ENCODE data around the gene GLYATL1B.
"Not testable (repeated sequence)": the region's sequence is repeated elsewhere in the genome, so short reads cannot be mapped to it uniquely, and the experiment has no call there.

Gene GLYATL1B

DNA sequence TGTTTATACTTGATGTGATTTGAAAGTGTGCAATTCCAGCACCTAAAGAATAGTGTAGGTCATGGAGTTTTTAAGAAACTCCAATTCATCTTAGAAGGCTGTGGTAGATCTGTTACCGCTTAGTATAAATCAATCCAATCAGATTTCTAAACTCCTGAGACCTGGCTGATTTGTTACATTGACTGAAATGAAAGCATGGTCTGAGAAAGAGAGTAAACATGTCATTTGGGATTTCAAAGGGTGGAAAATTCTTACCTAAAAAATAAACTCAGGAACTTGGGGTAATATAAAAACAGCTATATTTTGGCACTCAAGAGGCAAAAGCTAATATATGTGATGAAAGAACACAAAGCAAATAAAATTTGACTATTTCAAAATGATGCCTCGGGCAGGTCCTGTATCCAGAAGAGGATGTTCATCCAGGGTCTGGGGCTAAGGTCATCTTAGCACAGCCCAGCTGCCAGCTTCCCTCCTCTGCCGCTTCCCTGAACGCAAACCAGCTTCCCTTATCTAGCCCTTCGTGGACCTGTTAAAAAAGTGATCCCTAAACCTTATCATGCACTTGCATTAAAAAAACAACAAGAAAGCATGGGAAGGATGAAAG, 10.0 kb downstream of the GLYATL1B start:
- not testable (repeated sequence) for DNase-seq (ENCODE audit: low read depth in 2 of 2)

- DNase-seq (ENCODE audit: low read depth in 2 of 2): peak in 1 of 2 donors; percentile 30
Measured at GRCh38 chr11:59097113-59097708, 11.1 kb downstream of the GLYATL1B start.

- DNase-seq (ENCODE audit: low read depth in 2 of 2): not testable (repeated sequence)
Measured at GRCh38 chr11:59097938-59098337, 11.8 kb downstream of the GLYATL1B start.

DNA sequence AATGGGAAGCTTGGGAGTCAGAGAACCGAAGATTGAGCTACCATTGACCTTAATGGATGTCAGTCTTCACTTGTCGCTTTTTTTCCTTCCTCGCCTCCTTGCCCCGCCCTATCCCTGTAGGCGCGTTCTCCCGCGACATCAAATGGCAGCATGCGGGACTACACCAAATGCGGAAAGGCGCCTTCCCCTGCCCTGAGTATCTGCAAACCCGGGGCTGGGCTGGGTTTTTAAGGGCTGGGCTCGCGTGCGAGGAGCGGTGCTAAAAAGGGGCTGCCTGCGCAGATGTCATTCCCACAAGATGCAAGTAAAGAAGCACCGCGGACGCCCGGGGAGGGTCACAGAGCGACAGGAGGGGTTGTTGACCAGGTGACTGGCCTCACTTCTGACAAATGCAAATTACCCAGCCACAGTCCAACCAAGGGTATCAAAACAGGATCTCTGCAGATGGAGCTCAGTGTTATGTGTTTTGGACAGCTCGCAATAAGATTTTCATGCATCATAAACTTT, 16.2 kb downstream of the GLYATL1B start:
- DNase-seq (ENCODE audit: low read depth in 2 of 2): peak; percentile 42 to 49

DNA sequence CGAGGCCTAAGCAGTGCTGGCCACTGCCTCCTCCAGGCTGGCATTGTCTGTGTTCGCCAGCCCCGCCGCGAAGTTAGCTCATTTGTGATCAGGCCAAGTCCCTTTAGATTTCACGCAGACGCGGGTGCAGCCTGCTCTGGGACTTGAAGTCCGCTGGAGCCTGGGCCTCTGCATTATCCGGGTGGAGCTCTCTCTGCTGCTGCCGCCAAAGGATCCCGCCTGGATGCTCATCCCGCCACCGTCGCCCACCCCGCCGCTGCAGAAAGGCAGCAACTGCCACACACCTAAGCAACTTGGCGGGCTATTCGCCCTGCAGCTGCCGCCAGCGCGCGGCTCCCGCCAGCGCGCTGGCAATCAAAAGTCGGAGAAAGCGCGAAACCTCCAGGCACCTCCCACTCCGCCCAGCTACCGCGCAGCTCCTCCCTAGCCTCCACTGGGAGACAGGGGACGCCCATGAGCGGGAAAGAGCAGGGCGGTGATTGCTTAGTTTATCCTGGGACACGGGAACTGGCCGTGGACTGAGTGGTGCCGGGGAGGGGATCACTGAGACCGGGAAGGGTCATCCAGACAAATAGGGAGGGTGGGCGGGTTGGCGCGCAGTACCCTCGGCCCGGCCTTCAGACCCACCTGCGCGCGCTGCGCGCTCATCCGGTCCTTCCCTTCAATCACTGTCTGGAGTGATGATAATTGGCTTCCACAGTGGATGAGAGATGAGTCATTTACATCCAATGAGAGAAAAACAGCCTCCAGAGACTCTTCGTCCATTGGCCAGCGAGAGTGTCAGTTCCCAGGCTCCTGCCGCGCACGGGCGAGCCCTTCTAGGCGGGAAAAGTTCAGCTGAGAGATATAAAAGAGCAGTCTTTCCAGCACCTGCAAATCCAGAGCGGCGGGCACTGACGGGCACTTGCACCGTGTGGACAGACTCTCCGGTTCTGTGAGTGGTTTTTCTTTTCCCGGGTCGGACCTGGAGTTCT, 20.5 kb downstream of the GLYATL1B start, which contains the start of gene FAM111B:
Gene FAM111B, plus strand, starts transcription at position 875 of the 974 bp plus-strand sequence. CDS start 2,389 bp downstream, outside the sequence.
- peak; percentile 50 to 54 for DNase-seq (ENCODE audit: low read depth in 2 of 2)

GRCh38 chr11:59107721-59108120, 21.6 kb downstream of the GLYATL1B start:
- not testable (repeated sequence) for DNase-seq (ENCODE audit: low read depth in 2 of 2)

- DNase-seq (ENCODE audit: low read depth in 2 of 2): no peak
Measured at GRCh38 chr11:59112494-59112893, 26.4 kb downstream of the GLYATL1B start.

DNA sequence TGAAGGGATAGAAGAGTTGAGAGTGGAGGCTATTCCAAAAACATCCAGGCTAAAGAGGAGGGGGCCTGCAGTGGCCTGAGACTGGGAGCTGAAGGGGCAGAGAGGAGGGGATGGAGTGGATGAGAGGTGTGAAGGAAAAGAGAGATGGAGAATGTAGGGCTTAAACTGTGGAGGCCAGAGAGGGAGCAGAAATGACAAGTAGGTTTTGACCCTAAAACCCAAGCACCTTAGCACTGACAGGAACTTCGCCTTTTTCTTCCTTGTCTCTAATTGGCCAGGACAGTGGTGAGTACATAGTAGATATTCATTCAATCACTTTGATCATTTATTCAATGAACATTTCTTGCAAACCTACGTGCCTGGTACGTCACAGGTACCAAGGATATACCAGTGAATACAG, 28.2 kb downstream of the GLYATL1B start:
- DNase-seq (ENCODE audit: low read depth in 2 of 2): no peak

DNA sequence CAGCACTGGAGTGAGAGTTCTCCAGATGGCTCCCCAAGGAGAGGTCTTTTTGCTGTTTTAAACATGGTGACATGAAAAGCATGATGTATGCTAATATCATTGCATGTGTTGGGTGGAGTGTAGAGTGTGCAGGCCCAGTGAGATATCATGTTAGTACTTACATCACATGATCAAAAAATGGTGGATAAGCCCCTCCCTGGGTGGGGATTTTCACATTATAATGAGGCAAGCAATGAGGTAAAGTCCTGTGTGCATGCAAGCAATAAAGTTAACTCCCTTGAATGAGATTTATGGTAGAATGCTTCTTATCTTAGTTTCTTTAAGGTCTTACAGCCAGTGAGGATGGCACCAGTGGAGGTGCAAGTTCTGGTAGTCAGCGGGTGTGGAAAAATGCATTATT, 29.4 kb downstream of the GLYATL1B start:
- DNase-seq (ENCODE audit: low read depth in 2 of 2): no peak

DNA sequence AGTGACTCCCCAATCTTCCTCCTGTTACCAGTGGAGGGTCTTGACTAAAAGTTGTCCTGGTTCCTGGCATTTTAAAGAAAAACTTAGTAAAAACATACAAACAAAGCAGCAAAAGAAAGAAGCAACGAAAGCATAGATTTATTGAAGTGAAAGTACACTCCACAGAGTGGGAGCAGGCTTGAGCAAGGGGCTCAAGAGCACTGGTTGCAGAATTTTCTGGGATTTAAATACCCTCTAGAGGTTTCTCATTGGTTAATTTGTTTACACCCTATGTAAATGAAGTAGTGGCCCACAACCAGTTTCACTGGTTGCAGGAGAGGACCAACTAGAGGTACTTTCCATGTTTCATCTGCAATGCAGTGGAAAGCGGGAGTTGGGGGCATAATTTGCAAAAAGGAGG, 31.7 kb downstream of the GLYATL1B start:
- DNase-seq (ENCODE audit: low read depth in 2 of 2): no peak

DNA sequence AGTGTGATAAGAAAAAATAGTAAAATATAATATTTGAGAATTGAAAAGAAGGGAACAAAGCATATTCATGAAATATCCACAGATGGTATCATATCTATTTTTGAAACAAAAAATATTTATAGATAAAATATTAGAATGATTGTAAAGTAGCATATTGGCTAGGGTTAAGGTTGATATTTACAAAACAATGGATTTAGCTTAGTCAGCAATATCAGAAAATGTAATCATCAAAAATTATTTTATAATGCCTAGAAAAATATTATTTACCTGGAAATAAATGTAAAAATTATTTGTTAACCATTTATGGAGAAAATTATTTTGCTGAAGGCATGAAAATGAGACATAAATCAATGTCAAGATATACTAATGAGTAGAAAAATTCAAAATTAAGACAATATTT, 33.7 kb downstream of the GLYATL1B start:
- no peak for DNase-seq (ENCODE audit: low read depth in 2 of 2)

DNA sequence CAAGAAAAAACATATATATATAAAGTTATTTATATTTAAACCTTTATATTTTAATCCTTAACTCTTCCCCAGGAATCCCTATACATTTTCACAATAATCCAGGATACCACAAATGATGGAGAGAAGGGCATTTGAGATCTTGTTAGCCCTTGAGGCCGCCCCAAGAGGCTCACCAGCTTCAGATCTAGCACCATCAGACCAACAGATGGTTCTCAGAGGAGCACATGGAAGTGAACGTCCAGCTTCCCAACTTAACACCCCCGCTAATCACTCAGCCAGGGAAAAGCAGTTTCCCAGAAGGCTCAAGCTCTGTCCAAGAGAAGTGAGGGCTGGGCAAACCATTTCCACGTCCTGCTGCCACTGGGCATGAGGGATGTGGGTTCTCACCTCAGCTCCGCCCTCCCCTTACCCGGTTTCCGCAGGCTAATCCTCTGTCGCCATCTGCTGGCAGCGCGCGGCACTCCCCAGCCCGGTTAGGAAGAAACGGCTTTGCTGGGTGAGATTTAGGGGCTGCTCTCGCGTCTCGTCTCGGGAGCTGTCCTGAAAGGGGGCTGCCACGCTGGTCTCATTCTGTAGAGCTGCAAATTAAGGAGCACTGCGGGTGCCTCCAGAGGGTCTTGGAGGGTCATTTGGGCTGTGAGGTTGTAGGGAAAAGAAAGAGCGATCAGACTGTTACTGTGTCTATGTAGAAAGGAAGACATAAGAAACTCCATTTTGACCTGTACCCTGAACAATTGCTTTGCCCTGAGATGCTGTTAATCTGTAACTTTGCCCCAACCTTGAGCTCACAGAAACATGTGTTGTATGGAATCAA, 49.7 kb downstream of the GLYATL1B start:
- DNase-seq (ENCODE audit: low read depth in 2 of 2): peak; percentile 70 to 74

DNA sequence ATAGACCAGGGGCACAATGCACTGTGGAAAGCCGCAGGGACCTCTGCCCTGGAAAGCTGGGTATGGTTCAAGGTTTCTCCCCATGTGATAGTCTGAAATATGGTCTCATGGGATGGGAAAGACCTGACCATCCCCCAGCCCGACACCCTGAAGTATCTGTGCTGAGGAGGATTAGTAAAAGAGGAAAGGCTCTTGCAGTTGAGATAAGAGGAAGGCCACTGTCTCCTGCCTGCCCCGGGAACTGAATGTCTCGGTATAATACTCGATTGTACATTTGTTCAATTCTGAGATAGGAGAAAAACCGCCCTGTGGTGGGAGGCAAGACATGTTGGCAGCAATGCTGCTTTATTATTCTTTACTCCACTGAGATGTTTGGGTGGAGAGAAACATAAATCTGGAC, 50.4 kb downstream of the GLYATL1B start:
- DNase-seq (ENCODE audit: low read depth in 2 of 2): not testable (repeated sequence)

DNA sequence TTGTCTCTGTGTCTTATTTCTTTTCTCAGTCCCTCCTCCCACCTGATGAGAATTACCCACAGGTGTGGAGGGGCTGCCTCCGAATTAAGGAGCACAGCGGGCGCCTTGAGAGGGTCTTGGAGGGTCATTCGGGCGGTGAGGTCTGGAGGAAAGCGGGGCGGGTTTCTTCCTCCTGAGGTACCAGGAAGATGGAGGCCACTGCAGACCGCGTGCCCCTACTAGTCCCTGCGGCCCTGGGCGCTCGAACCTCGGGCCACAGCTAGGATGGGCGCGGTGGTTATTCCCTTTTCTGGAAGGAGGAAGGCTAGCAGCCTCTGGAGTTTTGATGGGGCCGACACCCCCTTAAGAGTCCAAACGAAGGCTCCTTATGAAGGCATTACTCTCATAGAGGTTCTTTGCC, 51.1 kb downstream of the GLYATL1B start:
- no peak for DNase-seq (ENCODE audit: low read depth in 2 of 2)

DNA sequence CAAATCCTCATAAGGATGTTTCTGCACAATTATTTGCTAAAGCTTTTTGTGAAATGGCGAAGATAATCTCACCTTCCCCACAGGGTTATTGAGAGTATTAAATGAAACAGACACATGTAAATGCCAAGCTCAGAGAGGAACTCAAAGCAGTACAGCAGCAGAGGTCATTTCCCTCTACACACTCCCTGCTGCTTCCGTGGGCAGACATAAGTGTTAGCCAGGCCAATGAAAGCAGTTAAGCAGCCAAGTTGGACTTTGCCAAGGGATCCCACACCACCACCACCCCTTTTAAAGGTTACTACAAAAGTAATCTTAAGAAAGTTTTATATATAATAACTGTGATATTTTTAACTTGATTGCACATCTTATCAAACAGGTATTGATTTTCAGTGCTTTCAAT, 52.5 kb downstream of the GLYATL1B start:
- DNase-seq (ENCODE audit: low read depth in 2 of 2): no peak

GRCh38 chr11:59141191-59141590, 55.1 kb downstream of the GLYATL1B start:
- no peak for DNase-seq (ENCODE audit: low read depth in 2 of 2)

- DNase-seq (ENCODE audit: low read depth in 2 of 2): no peak
Measured at GRCh38 chr11:59141673-59142460, 55.8 kb downstream of the GLYATL1B start.

DNA sequence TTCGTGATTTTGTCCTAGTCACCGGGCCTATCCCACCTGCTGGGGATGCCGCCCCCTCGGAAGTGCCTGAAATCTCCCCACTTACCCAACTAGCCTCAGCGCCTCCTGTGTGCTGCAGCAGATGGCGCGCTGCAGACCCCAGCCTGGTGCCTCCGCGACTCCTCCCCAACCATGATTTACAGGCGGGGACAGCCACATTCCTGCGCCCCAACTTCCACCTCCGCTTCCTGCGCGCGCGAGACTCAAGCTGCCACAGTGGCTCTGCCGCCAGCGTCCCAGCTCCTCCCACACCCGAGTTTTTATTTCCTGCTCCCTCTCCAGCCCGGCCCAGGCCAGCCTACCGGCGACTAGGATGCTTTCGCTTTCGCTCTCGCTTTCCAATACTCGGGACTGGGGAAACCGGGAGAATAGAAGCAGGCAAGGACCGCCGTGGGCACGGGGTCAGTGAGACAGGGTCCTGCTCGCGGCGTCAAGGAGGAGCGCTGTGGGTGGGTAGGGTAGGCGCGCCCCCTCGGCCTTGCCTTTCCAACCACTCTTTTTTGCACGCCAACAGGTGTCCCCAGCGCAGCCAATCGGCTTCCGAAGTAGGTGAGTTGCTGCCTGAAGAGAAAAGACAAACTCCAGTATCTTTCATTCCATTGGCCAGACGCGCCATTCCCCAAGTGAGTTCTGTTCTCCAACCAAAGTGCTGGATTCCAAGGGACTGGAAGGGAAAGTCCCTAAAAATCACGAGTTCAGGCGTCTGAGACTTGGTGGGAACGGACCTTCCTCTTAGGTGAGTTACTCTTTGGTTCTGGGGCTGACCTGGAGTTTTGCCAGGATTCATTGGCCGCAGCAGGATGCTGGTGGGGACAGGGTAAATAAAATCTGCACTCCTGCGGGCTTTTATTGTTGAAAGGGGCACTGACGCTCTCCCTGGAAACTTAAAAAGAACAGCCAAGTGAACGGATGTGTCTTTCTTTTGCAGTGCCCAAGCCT, 56.7 kb downstream of the GLYATL1B start, which contains the start of gene FAM111A:
Gene FAM111A, plus strand, starts transcription at position 327 of the 978 bp plus-strand sequence. CDS start 6,017 bp downstream, outside the sequence.
- peak; percentile 77 to 80 for DNase-seq (ENCODE audit: low read depth in 2 of 2)

DNA sequence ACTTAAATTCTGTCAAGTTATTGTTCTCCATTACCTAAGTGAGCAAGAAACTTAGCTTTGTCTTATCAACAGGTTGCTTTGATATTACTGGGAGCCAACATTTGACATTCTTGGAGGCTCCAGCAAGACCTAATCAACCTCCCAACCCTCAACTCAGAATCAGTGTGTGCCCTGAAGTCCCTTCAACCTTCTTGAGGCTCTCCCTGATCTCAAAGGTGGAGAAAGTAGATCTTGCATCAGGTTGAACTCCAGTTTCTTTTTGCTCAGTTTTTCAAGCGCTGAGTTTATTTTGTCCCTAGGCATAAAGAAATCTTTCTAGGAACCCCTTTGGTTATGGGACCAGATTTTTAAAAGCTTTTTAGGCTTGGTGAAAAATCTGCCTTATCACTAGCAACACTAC, 58.0 kb downstream of the GLYATL1B start:
- DNase-seq (ENCODE audit: low read depth in 2 of 2): no peak

Measured in stimulated activated CD8-positive, alpha-beta memory T cell treated with anti-CD3 and anti-CD28 coated beads, Interleukin-15, amount 100 ng/mL, for 48 hours (primary cell).